Left ventricle myocardium superior (tissue), 1 donor: Measurements from ENCODE around the gene ADAMTS2. TPM values are rescaled to one million over a fixed set of nuclear protein-coding genes. Genes with fewer than 3 reads are reported as not detected.

Experiments used
- ATAC-seq: fragments of 200-7000 bp; cut with Tn5 transposase; one replicate; pipeline ENCODE4 v1.9.1; 2020; ENCODE audit warnings: mild to moderate bottlenecking, moderate library complexity
- DNase-seq: peaks from one replicate; pipeline ENCODE4 v3.0.0-alpha.2; 2020
- intact Hi-C: fragments of 100-400 bp; cut with micrococcal nuclease; formaldehyde crosslinking; loops from one replicate; pipeline ENCODE4 v1.11.0; 2022
- total RNA-seq: library from RNA; stranded (reverse); fragmentation: NEBNext Ultra II Directional; extraction: Animal tissue kit (Norgen Biotek cat#: 25700); gene quantifications from one replicate; pipeline ENCODE4 v1.2.1, GENCODE V29; 2021
- donor health status: DM: no; HTN: yes; CAD: no; lungs with severe emphysema.

Gene ADAMTS2
- total RNA-seq, 1 donor from 2014 or later = 4.3 TPM

GRCh38 chr5:179135441-179136215, 209.6 kb downstream of the ADAMTS2 start:
- intact Hi-C loops = no loop called here
- no peak for ATAC-seq
- DNase-seq = no peak

- DNase-seq (no peak), ATAC-seq (no peak)
- intact Hi-C loops = no loop called here
These were observed 210.3 kb downstream of the ADAMTS2 start for GRCh38 chr5:179135006-179135405.

GRCh38 chr5:179134511-179134910, 210.8 kb downstream of the ADAMTS2 start:
- ATAC-seq (no peak), DNase-seq (no peak)
- intact Hi-C loops = no loop called here

GRCh38 chr5:179132586-179133355, 212.5 kb downstream of the ADAMTS2 start:
- intact Hi-C loops = no loop called here
- no peak for DNase-seq
- no peak for ATAC-seq

- ATAC-seq (no peak), DNase-seq (no peak)
- intact Hi-C loops = no loop called here
These were observed 213.2 kb downstream of the ADAMTS2 start for GRCh38 chr5:179131886-179132585.

GRCh38 chr5:179131321-179131835, 213.9 kb downstream of the ADAMTS2 start:
- DNase-seq (no peak), ATAC-seq (no peak)
- intact Hi-C loops = no loop called here

GRCh38 chr5:179130101-179130681, 215.1 kb downstream of the ADAMTS2 start:
- intact Hi-C loops = no loop called here
- ATAC-seq (no peak), DNase-seq (no peak)

GRCh38 chr5:179129607-179130071, 215.6 kb downstream of the ADAMTS2 start:
- no peak for DNase-seq
- intact Hi-C loops = no loop called here

GRCh38 chr5:179128976-179129375, 216.3 kb downstream of the ADAMTS2 start:
- no peak for ATAC-seq
- intact Hi-C loops = no loop called here
- DNase-seq = no peak

More at GRCh38 chr5:179129607-179130071, 215.6 kb downstream of the ADAMTS2 start:
- ATAC-seq = no peak

GRCh38 chr5:179128041-179128365, 217.3 kb downstream of the ADAMTS2 start:
- no peak for DNase-seq
- no peak for ATAC-seq
- intact Hi-C loops = no loop called here

GRCh38 chr5:179127136-179128040, 217.9 kb downstream of the ADAMTS2 start:
- intact Hi-C loops = no loop called here
- ATAC-seq (no peak), DNase-seq (no peak)

- DNase-seq (no peak), ATAC-seq (no peak)
- intact Hi-C loops = no loop called here
These were observed 218.7 kb downstream of the ADAMTS2 start for GRCh38 chr5:179126506-179126991.

GRCh38 chr5:179125789-179126505, 219.3 kb downstream of the ADAMTS2 start:
- ATAC-seq = no peak
- intact Hi-C loops = no loop called here
- no peak for DNase-seq

GRCh38 chr5:179124853-179125788, 220.1 kb downstream of the ADAMTS2 start:
- no peak for DNase-seq

GRCh38 chr5:179124273-179124852, 220.9 kb downstream of the ADAMTS2 start:
- ATAC-seq (no peak), DNase-seq (no peak)
- intact Hi-C loops = no loop called here

More at GRCh38 chr5:179124853-179125788, 220.1 kb downstream of the ADAMTS2 start:
- intact Hi-C loops = no loop called here
- ATAC-seq = no peak
